ENCODE data around the gene CADPS.

DNA sequence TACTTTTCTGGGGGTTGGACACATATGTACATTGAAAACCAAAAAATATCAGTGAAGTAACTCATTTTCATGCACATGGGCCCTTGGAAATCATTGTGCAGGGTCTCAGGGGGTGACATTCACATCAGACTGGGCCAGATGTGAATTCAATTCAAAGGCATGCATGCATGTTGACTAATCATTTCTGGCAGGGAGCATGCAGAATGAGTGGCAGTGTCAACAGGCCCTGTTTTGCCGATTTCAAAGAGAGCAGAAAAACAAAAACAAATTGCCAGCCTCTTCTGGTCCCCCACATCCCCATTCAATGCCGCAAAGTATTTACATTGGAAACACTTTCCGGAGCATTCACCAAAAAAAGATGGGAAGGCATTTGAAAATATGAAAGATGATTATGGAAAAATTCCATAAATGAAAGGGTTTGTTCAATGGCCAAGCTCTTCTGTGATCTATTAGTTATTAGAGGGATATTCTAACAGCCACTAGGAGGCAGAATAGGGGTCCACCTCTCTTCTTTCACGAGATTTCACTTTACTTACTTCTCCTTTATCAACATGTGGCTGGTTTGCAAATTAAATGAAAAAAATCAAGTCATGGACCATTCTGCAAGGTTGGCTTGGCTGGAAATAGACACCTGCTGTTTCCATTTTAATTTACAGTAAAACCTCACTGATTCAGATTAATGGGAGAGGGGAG is 382.0 kb downstream of the CADPS start:
- no peak for TF ChIP-seq ZFP3 (CRISPR knock-in tag; IDR thresholded peaks at IDR 0.05)
- TF ChIP-seq TSHZ2 (CRISPR knock-in tag; IDR thresholded peaks at IDR 0.05), result no peak
- TF ChIP-seq CSDC2 (CRISPR knock-in tag; IDR thresholded peaks at IDR 0.05), result no peak
